C4-2B (cell line): Measurements from ENCODE around the gene GJA4.

Source experiments
- H3K27ac ChIP-seq: fragments of 450-650 bp; 2 replicates; pipeline ENCODE4 v1.5.1; 2017
- ZFX ChIP-seq: fragments of 450-650 bp; IDR thresholded peaks from 2 replicates; pipeline ENCODE4 v1.6.1; 2017
- TF ChIP-seq, protein P1 (sequence below): fragments of 450-650 bp; conservative IDR thresholded peaks from 2 replicates; pipeline ENCODE4 v1.5.1; 2017; ENCODE audit warnings: mild to moderate bottlenecking

Gene GJA4

DNA sequence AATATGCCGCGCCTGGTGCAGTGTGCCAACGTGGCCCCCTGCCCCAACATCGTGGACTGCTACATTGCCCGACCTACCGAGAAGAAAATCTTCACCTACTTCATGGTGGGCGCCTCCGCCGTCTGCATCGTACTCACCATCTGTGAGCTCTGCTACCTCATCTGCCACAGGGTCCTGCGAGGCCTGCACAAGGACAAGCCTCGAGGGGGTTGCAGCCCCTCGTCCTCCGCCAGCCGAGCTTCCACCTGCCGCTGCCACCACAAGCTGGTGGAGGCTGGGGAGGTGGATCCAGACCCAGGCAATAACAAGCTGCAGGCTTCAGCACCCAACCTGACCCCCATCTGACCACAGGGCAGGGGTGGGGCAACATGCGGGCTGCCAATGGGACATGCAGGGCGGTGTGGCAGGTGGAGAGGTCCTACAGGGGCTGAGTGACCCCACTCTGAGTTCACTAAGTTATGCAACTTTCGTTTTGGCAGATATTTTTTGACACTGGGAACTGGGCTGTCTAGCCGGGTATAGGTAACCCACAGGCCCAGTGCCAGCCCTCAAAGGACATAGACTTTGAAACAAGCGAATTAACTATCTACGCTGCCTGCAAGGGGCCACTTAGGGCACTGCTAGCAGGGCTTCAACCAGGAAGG lies 7.4 kb upstream of the GJA4 start:
- TF ChIP-seq, protein P1, sequence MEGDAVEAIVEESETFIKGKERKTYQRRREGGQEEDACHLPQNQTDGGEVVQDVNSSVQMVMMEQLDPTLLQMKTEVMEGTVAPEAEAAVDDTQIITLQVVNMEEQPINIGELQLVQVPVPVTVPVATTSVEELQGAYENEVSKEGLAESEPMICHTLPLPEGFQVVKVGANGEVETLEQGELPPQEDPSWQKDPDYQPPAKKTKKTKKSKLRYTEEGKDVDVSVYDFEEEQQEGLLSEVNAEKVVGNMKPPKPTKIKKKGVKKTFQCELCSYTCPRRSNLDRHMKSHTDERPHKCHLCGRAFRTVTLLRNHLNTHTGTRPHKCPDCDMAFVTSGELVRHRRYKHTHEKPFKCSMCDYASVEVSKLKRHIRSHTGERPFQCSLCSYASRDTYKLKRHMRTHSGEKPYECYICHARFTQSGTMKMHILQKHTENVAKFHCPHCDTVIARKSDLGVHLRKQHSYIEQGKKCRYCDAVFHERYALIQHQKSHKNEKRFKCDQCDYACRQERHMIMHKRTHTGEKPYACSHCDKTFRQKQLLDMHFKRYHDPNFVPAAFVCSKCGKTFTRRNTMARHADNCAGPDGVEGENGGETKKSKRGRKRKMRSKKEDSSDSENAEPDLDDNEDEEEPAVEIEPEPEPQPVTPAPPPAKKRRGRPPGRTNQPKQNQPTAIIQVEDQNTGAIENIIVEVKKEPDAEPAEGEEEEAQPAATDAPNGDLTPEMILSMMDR: no peak
- TF ChIP-seq ZFX: no peak

DNA sequence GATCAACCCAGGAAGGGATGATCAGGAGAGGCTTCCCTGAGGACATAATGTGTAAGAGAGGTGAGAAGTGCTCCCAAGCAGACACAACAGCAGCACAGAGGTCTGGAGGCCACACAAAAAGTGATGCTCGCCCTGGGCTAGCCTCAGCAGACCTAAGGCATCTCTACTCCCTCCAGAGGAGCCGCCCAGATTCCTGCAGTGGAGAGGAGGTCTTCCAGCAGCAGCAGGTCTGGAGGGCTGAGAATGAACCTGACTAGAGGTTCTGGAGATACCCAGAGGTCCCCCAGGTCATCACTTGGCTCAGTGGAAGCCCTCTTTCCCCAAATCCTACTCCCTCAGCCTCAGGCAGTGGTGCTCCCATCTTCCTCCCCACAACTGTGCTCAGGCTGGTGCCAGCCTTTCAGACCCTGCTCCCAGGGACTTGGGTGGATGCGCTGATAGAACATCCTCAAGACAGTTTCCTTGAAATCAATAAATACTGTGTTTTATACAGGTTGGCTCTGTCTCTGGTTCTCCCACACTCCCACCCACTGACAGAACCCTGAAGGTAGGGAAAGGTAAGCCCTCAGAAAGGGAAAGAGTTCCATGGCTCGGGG lies 6.8 kb upstream of the GJA4 start:
- no peak overlapping the region for H3K27ac ChIP-seq
- TF ChIP-seq, protein P1: no peak
- no peak for TF ChIP-seq ZFX

More for the DNA sequence above, 7.4 kb upstream of the GJA4 start:
- no peak overlapping the region for H3K27ac ChIP-seq

DNA sequence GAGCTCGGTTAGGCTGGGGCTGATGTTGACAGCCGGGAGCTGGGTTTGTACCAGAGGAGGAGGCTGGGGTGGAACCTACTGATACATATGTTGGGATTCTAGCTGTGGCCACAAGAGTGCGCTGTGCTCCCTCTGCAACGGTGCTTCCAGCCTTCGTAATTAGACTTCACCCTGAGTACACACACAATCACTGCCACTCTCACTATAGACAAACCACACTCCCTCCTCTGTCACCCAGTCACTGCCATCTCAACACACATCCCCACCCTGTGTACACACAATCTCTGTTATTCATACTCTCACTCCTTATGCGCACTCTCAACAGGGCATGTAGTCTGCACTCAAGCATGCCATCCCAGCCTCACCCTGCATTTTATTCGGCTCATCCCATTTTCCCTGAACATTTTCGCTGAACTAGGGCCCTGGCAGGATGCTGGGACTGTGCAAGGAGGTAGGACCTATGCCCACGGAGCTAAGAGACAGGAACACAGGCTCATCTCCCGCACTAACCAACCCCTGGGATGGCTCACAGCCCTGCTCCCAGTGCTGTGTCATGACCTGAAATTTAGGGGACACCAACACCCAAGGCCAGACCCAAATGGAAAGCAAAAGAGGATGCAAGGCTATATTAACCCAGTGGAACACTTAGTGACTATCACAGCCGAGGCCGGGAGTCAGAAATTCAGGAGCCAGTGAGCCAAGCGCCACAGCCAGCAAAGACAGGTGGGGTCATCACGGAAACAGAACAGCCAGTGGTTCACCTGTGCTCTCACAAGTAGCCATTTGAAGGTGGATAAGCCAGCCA lies 6.1 kb upstream of the GJA4 start:
- no peak overlapping the region for H3K27ac ChIP-seq
- TF ChIP-seq, protein P1: peak; percentile 94
- TF ChIP-seq ZFX: no peak

DNA sequence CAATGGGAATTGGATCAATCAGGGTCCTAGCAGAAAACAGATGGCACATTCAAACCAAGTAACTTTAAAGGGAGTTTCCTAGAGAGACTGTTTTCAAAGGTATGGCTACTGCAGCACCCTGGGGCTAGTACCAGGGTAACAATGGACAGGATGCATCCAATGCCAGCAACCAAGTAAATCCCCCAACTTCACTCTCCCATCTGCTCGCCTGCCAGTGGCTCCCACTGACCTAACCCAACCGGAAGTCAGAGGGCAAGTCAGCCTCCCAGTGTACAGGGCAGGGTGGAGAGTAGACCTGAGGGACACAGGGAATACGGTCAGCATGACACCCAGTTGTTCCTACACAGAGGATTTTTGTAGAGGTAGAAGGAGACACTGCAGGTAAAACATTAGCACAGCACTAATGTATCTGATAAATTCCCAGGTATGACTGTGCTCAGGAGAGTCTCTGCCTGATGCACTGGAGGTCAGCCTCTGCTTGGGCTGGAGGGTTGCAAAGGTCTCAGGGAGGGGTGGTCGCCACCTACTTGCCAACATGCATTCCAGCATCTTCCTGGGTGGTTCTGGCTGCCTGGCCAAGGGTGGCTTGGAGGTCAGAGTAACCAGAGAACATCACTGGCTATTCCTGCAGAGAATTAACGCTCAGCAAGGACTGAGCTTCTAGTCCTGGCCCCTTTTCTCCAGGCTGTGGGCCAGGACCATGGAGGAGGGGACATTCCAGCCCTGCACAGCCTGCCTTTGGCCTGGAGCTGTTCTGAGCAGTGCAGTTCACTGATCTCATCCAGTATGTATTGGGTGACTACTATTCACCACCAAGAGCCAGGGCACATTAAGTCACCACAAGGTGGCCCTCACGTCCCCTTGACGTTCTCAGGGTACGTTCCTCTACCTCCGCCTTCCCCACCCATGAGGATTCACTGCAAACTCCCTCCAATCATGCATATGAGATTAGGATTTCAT lies 5.1 kb upstream of the GJA4 start:
- no peak for TF ChIP-seq ZFX
- TF ChIP-seq, protein P1: no peak; the same call in 1 of the 2 replicates
- no peak overlapping the region for H3K27ac ChIP-seq

DNA sequence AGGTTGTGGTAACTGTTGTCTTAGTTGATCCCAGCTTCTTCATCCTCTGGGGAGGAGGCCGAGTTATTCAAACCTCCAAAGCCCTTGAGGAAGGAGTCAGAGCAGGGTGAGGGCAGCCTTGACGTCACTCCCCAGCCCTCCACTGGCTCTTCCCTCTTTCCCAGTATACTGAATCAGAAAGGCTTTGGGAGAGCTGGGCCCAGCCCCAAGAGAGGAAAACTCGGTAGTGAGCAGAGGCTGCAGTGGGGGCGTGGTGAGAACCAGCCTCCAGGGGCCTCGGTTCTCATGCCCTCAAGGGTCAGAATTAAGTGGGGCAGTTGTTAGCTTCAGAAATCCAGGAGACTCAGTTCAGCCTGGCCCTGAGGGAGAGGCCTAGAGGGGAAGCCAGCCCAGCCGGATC lies 1.8 kb upstream of the GJA4 start:
- no peak overlapping the region for H3K27ac ChIP-seq
- TF ChIP-seq ZFX: no peak
- TF ChIP-seq, protein P1: no peak

DNA sequence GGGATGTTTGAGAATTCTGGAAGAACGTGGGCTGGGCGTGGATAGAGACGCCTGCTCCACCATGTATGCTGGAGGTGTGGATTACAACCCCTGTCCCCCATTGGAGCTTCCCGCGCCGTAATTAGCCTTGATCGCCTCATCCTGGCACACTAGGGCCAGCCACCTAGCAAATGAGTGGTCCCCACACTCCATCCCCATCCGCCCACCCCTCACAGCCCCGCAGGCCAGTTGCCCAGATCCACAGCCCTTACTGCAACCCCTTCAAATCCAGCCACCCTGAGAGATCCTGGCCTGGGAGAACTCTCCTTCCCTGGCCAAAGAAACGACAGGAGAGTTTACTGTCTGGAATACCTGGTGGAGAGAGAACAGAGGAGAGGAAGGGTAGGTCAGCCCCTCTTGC lies 375 bp upstream of the GJA4 start:
- H3K27ac ChIP-seq: no peak overlapping the region
- TF ChIP-seq, protein P1: no peak
- TF ChIP-seq ZFX: no peak
